ENCODE measurements around the gene ARAP1.

ARAP1 gene

DNA sequence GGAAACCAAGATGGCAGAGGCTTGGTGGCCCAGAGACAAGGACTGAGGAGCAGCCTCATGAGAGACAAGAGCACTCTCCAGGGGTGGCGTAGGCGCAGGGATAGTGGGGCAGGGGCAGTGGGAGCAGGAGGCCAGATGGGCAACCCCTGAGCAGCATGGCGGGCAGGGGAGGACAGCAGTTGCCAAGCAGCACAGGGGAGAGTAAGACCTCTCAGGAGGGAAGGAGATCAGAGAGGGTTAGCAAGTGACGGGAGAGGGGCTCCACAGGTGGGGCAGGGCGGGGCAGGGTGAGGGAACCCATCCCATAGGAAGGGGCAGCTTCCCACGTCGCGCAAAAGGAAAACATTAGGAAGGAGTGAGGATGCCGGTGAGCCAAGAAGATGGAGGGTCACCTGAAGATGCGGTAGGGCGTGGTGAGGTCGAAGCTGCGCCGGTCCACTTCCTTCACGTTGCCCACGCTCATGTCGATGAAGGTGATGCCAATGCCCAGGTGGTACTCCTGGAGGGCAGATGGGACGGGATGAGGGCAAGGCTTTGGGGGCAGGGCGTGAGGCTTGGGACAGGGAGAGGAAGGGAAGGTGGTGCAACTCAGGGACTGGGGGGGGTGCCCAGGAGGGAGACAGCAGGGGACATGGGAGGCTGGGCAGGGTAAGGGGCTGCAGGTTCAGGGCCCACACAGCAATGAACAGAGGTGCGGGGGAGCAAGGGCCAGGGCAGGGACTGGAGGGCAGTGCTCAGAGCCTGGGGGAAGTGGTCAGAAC lies 42.5 kb downstream of the ARAP1 start:
- DNase-seq (ENCODE audit: low read depth in 2 of 2), result no peak
- TF ChIP-seq, protein P1, sequence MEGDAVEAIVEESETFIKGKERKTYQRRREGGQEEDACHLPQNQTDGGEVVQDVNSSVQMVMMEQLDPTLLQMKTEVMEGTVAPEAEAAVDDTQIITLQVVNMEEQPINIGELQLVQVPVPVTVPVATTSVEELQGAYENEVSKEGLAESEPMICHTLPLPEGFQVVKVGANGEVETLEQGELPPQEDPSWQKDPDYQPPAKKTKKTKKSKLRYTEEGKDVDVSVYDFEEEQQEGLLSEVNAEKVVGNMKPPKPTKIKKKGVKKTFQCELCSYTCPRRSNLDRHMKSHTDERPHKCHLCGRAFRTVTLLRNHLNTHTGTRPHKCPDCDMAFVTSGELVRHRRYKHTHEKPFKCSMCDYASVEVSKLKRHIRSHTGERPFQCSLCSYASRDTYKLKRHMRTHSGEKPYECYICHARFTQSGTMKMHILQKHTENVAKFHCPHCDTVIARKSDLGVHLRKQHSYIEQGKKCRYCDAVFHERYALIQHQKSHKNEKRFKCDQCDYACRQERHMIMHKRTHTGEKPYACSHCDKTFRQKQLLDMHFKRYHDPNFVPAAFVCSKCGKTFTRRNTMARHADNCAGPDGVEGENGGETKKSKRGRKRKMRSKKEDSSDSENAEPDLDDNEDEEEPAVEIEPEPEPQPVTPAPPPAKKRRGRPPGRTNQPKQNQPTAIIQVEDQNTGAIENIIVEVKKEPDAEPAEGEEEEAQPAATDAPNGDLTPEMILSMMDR (IDR thresholded peaks at IDR 0.05; ENCODE audit: low read depth, low read length), result no peak
- H3K4me3 ChIP-seq (replicated peaks in 1 of 2; ENCODE audit: low read depth in 2 of 2, low read length in 2 of 2), result no peak overlapping the region

DNA sequence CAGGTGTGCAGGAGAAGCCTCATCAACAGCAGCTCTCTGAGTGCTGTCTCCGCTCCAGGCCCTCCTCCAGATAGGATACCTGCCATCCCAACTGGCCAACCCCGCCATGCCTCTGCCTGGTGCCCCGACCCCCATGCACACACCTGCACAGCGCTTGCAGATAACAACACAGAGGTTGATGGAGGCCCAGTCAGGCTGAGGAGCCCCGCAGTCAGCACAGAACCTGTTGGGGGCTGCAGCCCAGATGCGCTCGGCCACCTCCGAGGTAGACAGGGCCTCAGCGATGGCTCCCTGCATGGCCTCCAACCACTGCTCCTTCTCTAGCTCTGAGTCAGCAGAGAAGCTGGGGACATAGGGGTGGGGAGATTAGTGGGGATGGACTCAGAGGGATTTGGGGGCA lies 45.2 kb downstream of the ARAP1 start:
- DNase-seq (ENCODE audit: low read depth in 2 of 2), result no peak
- H3K4me3 ChIP-seq (replicated peaks in 1 of 2; ENCODE audit: low read depth in 2 of 2, low read length in 2 of 2), result no peak overlapping the region
- TF ChIP-seq, protein P1 (IDR thresholded peaks at IDR 0.05; ENCODE audit: low read depth, low read length), result no peak

DNA sequence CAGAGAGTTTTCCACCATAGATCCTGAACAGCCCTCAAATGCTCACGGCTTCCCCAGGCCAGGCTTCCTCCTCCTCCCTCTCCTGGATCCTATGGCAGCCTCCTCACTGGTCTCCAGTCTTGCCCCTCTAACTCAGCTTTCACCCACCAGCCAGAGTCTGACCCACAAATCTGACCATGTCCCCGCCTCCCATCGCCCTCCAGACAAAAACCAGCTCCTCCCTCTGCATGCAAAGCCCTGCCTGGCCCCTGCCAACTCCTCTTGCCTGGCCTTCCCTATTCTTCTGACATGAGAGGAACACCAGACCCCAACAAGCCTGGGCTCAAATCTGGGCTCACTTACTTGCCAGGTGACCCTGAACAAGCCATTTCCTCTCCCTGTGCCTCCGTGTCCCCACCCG lies 45.6 kb downstream of the ARAP1 start:
- no peak for DNase-seq (ENCODE audit: low read depth in 2 of 2)
- no peak overlapping the region for H3K4me3 ChIP-seq (replicated peaks in 1 of 2; ENCODE audit: low read depth in 2 of 2, low read length in 2 of 2)
- TF ChIP-seq, protein P1 (IDR thresholded peaks at IDR 0.05; ENCODE audit: low read depth, low read length), result no peak

DNA sequence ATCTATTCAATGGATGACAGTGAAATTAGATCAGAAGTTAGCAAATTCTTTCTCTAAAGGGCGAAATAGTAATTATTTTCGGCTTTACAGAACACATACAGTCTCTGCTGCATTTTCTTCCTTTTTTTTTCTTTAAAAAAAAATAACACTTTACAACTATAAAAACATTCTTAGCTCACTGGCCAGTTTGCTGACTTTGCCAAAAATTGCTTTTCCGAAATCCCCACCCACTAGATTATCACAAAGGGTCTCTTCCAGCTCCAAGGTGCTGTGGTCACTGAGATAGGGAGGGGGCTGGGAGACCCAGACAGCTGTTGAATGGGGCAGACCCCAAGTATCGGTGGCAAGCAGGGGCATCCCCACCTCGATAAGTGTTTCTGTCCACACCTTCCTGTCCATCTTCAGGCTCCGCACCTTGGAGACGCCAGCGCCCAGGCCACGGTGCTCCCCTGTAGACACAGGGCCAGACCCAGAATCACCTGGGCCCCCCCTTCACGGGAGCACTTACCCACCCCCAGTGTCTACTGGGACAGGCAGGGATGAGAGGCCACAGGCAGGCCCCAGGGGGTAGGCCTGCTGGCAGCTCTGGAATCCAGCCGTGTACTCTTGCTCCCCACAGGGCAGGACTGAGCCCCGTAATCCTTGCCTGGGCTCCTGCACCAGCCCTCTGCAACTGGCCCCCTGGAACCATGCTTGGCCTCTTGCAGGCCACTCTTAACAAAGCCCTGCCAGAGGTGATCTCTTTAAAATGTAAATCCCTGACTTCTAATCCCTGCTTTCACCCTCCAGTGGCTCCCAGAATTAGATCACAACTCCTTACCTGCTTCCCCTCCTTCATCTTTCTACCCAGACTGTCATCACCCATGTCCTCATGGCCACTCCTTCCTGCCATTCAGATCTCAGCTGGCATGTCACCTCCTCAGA lies 46.5 kb downstream of the ARAP1 start:
- TF ChIP-seq, protein P1 (IDR thresholded peaks at IDR 0.05; ENCODE audit: low read depth, low read length), result no peak
- no peak for DNase-seq (ENCODE audit: low read depth in 2 of 2)

DNA sequence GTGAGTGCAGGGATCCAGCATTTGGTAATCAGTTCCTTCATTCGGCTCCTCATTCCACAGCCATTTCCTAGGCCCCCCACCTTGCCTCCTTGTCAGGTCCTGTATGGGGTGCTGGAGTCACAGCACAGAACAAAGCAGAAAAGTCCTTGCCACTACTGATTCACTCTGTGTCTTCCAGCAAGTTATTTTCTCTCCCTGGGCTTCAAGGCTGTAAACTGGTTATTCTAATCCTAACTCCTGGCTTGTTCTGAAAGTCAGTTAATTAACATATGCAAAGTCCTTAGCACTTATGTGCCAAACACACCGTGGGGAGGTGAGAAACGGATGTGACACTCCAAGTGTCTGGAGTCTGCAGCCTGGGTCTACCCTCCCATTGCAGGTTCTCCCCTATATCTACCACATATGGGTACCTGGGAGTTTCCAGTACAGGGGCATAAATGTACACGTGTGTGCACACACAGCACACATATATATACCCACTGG lies 47.4 kb downstream of the ARAP1 start:
- no peak for DNase-seq (ENCODE audit: low read depth in 2 of 2)
- TF ChIP-seq, protein P1 (IDR thresholded peaks at IDR 0.05; ENCODE audit: low read depth, low read length), result no peak
- H3K4me3 ChIP-seq (replicated peaks in 1 of 2; ENCODE audit: low read depth in 2 of 2, low read length in 2 of 2), result no peak overlapping the region

More for the DNA sequence above, 46.5 kb downstream of the ARAP1 start:
- H3K4me3 ChIP-seq (replicated peaks in 1 of 2; ENCODE audit: low read depth in 2 of 2, low read length in 2 of 2), result no peak overlapping the region

DNA sequence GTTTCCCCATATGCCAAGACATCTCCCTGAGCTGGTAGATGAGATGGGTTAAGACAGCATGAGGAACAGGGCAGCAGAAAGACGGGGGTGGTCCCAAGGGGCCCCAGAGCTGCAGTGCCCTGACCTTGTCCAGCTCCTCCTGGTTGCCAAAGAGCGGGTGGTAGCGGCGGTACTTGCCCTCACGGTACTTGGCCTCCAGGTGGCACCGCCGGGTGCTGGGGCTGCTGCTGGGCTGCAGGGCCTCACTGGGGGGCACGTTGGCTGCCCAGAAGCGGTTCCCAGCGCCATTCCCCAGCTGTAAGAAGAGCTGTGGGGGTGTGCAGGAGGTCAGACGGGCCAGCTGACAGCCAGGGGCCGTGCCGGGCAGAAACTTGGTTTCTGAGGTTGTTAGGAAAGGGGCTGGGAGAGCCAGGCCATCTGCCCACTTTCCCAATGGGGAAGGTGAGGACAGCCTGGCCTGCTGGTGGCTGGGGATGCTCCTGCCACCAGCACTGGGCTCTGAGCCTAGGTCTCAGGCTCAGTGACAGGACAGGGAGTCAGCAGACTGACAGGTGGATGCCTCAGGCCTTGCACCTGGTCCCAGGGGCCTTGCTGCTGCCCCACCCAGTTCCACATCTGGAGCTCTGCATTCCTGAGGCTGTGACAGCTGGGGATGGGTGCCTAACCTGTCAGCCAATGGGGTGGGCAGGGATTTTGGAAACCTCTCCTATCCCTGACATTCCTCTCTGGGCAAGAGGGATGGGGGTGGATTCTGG lies 48.0 kb downstream of the ARAP1 start:
- TF ChIP-seq, protein P1 (IDR thresholded peaks at IDR 0.05; ENCODE audit: low read depth, low read length), result peak; percentile 22
- peak in 1 of 2 donors; percentile 33 for DNase-seq (ENCODE audit: low read depth in 2 of 2)
- no peak overlapping the region for H3K4me3 ChIP-seq (replicated peaks in 1 of 2; ENCODE audit: low read depth in 2 of 2, low read length in 2 of 2)
